GM12892 (cell line): ENCODE results near the gene PRDM16.

Source experiments
- POLR2A ChIP-seq: IDR thresholded peaks from 2 replicates; pipeline ENCODE4 v1.6.1; 2011; ENCODE audit warnings: low read depth, low read length, control low read depth
- POLR2AphosphoS5 ChIP-seq: IDR thresholded peaks from 2 replicates; pipeline ENCODE4 v1.6.1; 2011; ENCODE audit warnings: low read depth, low read length, control low read depth

DNA sequence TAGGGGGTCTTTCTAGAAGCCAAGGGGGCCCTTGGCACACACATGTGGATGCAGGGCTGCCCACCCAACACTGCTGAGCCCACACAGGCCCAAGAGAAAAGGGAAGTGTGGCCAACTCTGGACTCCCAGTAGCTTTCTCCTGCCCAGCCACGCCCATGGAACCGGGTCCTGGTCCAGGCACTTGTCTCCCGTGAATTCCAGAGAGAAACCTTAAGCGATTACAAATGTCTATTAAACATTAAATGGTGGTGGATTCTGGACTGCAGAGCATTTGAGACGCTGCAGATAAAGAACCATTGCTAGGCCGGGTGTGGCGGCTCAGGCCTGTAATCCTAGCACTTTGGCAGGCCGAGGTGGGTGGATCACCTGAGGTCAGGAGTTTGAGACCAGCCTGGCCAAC lies 284.9 kb downstream of the PRDM16 start:
- TF ChIP-seq POLR2AphosphoS5 = no peak
- TF ChIP-seq POLR2A = no peak
